ENCODE data around the gene MIEF1. TPM values are rescaled to one million over a fixed set of nuclear protein-coding genes. Genes with fewer than 3 reads are reported as not detected.

MIEF1 gene
- total and polyA plus RNA-seq, 2 of the 8 experiments (the other 6 are each of a cell fraction or from before 2014, with no cell fraction given) = 16.8 to 32.7 TPM

DNA sequence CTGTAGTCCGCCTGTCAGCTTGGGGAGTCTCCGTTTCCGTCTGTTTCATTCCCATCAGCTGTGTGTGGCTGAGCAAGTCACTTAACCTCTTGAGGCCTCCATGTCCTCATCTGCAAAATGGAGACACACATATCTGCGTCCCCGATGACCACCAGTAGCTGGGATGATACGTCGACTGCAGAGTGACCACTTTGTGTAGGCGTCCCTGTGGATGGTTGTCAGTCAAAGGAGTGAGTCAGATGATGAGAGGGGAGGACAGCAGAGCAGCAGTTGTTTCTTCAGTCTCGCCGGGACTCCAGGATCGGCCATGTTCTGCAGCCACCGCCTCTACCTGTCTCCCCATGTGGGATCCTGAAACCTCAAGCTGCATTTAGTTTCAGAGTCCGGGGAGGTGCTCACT is 25.4 kb upstream of the MIEF1 start (continued):
- TF ChIP-seq, protein P1, sequence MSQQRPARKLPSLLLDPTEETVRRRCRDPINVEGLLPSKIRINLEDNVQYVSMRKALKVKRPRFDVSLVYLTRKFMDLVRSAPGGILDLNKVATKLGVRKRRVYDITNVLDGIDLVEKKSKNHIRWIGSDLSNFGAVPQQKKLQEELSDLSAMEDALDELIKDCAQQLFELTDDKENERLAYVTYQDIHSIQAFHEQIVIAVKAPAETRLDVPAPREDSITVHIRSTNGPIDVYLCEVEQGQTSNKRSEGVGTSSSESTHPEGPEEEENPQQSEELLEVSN (IDR thresholded peaks at IDR 0.05) = no peak
- no peak for TF ChIP-seq POLR2A (IDR thresholded peaks at IDR 0.05; ENCODE audit: control extremely low read depth in 1 of 2, low read depth in 2 of 2, low read length in 2 of 2)
- no peak for TF ChIP-seq HDAC6 (IDR thresholded peaks at IDR 0.05; ENCODE audit: low read depth, low read length)
- TF ChIP-seq, protein P2, sequence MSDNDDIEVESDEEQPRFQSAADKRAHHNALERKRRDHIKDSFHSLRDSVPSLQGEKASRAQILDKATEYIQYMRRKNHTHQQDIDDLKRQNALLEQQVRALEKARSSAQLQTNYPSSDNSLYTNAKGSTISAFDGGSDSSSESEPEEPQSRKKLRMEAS (IDR thresholded peaks at IDR 0.05) = no peak
